GM21390 (cell line): ENCODE data around the gene DEGS1.

Experiments used
- ATAC-seq: cut with Tn5 transposase; IDR thresholded peaks from one replicate; pipeline ENCODE4 v1.9.1; 2021; ENCODE audit not compliant: unreplicated experiment

Gene DEGS1

GRCh38 chr1:224182866-224183590 lies at the start of gene DEGS1:
TSS of gene DEGS1 (plus strand) at chr1:224183240. CDS start at chr1:224183337, 97 bp downstream.
- peak; percentile 64 for ATAC-seq

GRCh38 chr1:224133741-224134299 lies 49.2 kb upstream of the DEGS1 start:
- ATAC-seq = no peak

DNA sequence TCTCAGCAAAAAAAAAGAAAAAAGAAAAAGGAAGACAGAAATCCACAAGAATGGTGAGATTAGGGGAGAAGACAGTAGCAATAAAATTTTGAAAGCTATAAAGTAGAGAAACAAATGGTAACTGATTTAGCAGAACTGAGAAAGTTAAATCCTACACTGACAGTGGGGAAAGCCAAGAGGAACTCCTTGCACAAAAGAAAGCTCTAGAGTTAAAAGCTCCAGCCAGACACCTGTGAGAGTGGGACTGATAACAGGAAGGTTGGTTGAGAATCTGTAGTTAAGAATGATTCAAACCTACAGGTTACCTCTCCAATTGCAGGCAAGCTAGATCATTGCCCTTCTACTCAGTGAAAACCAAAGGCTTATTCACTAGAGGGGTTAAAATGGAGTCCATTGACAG lies 45.5 kb upstream of the DEGS1 start:
- ATAC-seq = no peak

DNA sequence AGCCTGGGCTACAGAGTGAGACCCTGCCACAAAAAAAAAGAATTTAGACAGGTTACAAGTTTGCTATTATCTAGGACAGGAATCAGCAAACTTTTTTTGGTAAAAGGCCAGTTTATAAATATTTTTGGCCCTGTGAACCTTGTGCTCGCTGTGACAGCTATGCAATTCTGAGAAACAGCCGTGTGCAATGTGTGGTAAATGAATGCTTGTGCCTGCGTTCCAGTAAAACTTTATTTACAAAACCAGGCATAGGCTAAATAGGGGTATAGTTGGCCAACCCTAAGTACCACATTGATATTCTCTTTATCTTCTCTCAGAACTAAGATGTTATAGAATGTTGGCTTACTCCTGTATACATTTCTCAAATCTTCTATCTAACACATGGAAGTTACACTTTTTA lies 44.8 kb upstream of the DEGS1 start:
- ATAC-seq = no peak

DNA sequence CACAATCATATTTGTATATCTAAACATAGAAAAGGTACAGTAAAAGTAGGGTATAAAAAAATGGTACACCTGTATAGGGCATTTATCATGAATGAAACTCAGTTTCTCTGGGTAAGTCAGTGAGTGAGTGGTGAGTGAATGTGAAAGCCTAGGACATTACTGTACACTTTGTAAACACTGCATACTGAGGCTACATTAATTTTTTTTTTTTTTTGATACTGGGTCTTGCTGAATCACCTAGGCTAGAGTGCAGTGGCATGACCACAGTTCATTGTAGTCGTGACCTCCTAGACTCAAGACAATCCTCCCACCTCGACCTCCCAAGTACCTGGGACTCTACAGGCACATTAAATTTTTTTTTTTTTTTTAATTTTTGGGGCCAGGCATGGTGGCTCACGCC lies 41.3 kb upstream of the DEGS1 start:
- no peak for ATAC-seq

- no peak for ATAC-seq
Observed at GRCh38 chr1:224149709-224150108, 33.3 kb upstream of the DEGS1 start.

DNA sequence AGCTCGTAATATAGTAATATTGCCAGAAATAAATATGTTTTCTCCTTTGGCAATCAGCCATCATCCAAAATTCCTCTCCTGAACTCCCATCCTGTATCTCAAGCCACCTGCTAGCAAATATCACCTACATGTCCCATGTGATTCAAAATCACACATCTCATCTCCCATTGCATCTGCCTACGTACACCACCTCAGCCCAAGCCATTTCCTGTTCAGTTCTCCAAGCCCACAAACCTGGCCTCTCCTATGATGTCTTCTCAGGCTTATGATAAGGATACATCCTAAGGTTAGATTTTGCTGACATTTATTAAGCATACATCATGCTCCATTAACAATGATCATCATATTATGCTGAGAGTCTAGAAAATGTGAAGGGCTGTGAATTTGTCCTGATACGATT lies 31.9 kb upstream of the DEGS1 start:
- ATAC-seq = no peak

GRCh38 chr1:224157316-224157715 lies 25.7 kb upstream of the DEGS1 start:
- ATAC-seq = no peak

GRCh38 chr1:224159541-224159940 lies 23.5 kb upstream of the DEGS1 start:
- no peak for ATAC-seq

DNA sequence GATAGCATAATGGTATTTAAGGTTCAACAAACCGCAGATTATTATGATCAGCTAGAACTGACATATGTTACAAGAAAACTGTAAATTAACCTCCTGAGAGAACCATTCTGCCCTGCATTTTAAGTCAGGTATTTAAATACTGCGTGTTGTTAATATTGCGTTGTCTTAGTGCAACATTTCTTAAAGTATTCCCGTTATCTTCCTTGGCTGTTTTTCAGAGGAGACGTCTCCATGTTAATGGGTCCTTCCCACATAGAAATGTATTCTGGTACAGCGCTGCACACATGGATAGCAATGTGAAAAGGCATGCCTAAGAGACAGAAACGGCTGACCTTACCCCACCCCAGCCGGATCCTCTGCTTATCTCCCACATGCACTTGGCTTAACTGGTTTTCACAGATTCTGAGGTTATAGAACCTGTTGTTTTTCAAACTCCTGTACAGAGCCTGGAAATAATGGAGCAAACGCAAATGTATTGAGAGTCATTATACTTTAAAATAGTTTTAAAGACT lies 22.8 kb upstream of the DEGS1 start:
- no peak for ATAC-seq

GRCh38 chr1:224162768-224163167 lies 20.3 kb upstream of the DEGS1 start:
- no peak for ATAC-seq

GRCh38 chr1:224163311-224163710 lies 19.7 kb upstream of the DEGS1 start:
- ATAC-seq = no peak

DNA sequence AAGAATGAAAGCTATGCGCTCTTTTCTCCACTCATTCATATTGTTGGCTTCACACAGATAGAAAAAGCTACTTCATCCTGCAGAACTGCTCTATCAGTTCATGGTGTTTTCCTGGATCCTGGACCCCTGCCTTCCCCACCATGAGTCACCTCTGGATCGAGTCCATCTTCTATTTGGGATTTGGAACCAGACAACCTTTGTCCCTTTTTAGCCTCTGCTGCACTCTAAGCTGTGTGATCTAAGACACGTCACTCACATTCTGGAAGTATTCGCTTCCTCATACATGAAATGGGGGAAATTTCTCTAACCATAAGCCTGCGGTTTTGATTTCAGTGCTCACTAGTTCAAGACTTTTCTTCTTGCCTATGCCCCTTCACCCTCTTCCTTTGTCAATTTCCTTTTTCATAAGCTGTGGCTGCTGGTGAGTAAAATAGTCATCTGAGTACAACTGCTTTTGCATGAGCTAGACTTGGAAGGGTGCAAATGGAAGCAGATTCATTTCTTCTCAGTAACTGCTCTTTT lies 14.1 kb upstream of the DEGS1 start:
- ATAC-seq = peak; percentile 89

- no peak for ATAC-seq
Observed at GRCh38 chr1:224169718-224170270, 13.2 kb upstream of the DEGS1 start.

GRCh38 chr1:224170343-224170742 lies 12.7 kb upstream of the DEGS1 start:
- no peak for ATAC-seq

GRCh38 chr1:224170748-224171478 lies 12.1 kb upstream of the DEGS1 start:
- no peak for ATAC-seq

GRCh38 chr1:224172229-224172628 lies 10.8 kb upstream of the DEGS1 start:
- no peak for ATAC-seq

DNA sequence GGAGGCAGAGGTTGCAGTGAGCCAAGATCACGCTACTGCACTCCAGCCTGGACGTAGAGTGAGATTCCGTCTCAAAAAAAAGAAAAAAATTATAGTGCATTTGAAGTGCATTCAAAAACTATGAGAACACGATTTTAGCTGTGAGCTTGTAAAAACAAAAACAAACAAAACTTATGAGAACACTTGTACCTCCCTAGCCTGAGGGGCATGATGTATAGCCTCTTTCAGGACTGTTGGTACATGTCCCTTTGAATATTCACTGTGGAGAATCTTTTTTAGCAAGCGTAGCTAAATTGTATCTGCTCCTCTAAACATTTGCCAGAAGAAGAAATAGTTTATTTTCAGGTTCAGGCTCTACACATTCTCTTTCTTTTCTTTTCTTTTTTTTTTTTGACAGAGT lies 9.5 kb upstream of the DEGS1 start:
- no peak for ATAC-seq

DNA sequence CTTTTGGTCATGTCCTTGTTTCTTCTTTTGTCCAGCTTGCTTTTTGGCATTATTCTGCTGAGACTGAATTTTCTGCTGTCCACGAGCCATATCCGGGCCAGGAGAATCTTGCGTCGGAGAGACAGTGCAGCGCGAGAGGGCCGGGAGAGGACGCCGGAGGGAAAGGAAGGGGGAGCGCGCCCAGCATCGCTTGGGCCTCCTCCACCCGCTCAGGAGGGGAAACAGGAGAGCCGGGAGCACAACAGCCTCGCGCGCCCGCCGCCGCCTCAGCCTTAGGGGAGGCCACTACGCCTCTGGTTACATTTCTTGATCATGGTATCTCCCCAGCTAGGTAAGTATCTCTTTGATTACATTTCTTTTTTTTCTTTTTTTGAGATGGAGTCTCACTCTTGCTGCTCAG lies 7.4 kb upstream of the DEGS1 start:
- no peak for ATAC-seq

- no peak for ATAC-seq
Observed at GRCh38 chr1:224177356-224177999, 5.6 kb upstream of the DEGS1 start.

GRCh38 chr1:224178894-224179293 lies 4.1 kb upstream of the DEGS1 start:
- no peak for ATAC-seq
